ENCODE data around the gene NRXN2.

DNA sequence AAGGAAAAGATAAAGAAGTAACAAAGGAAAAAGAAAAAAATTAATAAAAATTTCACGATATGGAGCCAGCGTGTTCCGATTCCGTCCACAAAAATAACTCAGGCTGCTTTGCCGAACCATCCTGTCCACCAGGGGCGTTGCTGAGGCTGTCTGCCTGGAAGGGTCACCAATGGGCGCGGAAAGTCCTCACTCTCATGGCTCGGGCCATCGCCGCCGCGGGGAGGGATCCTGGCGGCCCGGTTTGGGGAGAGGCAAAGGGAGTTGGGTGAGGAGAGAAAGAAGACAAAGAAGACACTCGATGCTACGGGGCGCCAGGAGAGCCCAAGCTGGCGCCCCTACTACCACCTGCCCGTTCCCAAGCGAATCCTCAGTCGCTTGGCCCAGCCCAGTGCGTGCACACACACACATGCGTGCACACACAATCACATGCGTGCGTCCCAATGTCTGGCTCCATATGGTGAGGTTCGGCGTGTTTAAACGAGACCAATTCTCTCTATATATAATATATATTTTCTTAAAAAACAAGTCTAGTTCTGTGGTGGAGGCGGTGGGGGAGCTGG, 42.4 kb upstream of the NRXN2 start:
- no peak for TF ChIP-seq POLR2A (IDR thresholded peaks at IDR 0.05; ENCODE audit: low read length)
- TF ChIP-seq GATA1 (IDR thresholded peaks at IDR 0.05; ENCODE audit: low read depth, low read length): no peak
